ENCODE data around the gene NTPCR. TPM values are rescaled to one million over a fixed set of nuclear protein-coding genes. Genes with fewer than 3 reads are reported as not detected.
A peak's percentile ranks its signal among the peaks of the same experiment; 100 is the strongest.

Gene NTPCR
- total RNA-seq, 2 donors from 2014 or later = 59.0 to 85.4 TPM

- ATAC-seq = no peak
- H3K36me3 Mint-ChIP-seq = peaks cover 0 to 6% of the 10 kb centered on the region in 2 donors
- H3K9me3 Mint-ChIP-seq = peaks cover 3 to 5% of the 10 kb centered on the region in 2 donors
- H3K27ac Mint-ChIP-seq = peak overlapping the region in 1 of 2 donors; percentile 37
- DNase-seq (ENCODE audit: low spot score in 2 of 2) = no peak
These were observed 55.7 kb downstream of the NTPCR start for GRCh38 chr1:233006108-233006507.

- H3K36me3 Mint-ChIP-seq = peaks cover 0 to 6% of the 10 kb centered on the region in 2 donors
- peak overlapping the region in 1 of 2 donors; percentile 37 for H3K27ac Mint-ChIP-seq
- DNase-seq (ENCODE audit: low spot score in 2 of 2) (no peak), ATAC-seq (no peak)
- H3K9me3 Mint-ChIP-seq = peaks cover 3 to 5% of the 10 kb centered on the region in 2 donors
These were observed 56.1 kb downstream of the NTPCR start for GRCh38 chr1:233006541-233006973.

DNA sequence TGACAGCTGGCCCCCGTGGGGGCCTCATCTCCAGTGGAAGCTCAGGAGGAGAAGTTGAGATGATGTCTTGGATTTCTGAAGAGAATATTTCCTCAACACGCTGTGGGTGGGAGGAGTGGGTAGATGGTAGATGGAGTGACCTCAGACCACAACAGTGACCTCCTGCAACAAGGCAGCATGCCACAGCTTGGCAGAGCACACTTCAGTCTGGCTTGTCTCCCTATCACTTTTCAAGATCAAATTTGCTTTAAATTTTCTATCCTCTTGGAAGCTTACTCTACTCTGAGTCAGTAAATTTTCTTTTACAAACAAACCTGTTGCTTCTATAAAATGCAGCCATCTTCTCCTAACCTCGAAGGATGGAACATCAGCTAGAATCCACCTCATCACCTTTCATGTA lies 59.7 kb downstream of the NTPCR start:
- no peak for ATAC-seq
- H3K27ac Mint-ChIP-seq = no peak overlapping the region
- peaks cover 16 to 20% of the 10 kb centered on the region in 2 donors for H3K36me3 Mint-ChIP-seq
- no peak for DNase-seq (ENCODE audit: low spot score in 2 of 2)
- no peaks in the 10 kb centered on the region for H3K9me3 Mint-ChIP-seq

DNA sequence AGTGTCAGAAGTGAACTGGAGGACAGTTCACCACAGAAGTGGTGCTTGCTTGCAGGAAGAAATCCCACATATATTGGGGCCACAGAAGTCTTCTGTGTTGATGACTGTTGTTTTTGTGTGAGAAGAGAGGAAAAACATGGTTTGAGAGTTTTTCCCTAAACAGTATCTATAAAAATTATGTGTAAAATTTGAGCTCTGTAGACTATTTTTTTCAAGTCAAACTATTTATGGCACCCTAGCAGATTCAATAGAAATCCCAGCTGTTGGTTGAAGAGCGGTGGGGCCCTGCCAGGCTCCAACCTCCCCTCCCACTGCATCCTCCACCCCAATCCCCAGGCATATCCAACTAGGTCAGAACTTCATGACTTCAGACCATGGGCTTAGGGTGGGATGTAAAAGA lies 61.6 kb downstream of the NTPCR start:
- no peak for DNase-seq (ENCODE audit: low spot score in 2 of 2)
- Mint-ChIP-seq H3K27ac (no peak overlapping the region), H3K36me3 (peaks cover 20 to 21% of the 10 kb centered on the region in 2 donors), H3K9me3 (no peaks in the 10 kb centered on the region)
- ATAC-seq = no peak

DNA sequence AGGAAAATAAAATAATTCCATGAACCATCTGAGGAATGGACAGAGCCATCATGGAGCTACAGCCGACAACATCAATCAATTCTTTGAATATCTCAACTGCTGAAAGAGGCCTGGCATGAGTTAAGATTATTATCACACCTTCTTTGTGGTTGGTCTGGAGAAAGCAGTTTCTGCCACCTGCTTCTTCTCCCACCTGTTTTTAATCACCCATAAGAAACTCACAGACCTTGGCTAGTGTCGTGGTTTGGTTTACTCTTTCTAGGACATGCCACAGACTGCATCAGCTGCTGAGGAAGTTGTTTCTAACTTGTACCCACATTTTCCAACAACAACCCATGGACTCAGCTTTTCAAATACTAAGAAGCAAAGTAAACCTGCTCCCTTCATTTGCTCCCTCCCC lies 65.6 kb downstream of the NTPCR start:
- peaks cover 21 to 27% of the 10 kb centered on the region in 2 donors for H3K36me3 Mint-ChIP-seq
- H3K27ac Mint-ChIP-seq = no peak overlapping the region
- no peaks in the 10 kb centered on the region for H3K9me3 Mint-ChIP-seq
- DNase-seq (ENCODE audit: low spot score in 2 of 2) (no peak), ATAC-seq (peak; percentile 20 to 61)

- Mint-ChIP-seq H3K27ac (no peak overlapping the region), H3K36me3 (peaks cover 19 to 27% of the 10 kb centered on the region in 2 donors), H3K9me3 (no peaks in the 10 kb centered on the region)
- ATAC-seq (no peak), DNase-seq (ENCODE audit: low spot score in 2 of 2) (no peak)
These were observed 66.4 kb downstream of the NTPCR start for GRCh38 chr1:233016798-233017197.

DNA sequence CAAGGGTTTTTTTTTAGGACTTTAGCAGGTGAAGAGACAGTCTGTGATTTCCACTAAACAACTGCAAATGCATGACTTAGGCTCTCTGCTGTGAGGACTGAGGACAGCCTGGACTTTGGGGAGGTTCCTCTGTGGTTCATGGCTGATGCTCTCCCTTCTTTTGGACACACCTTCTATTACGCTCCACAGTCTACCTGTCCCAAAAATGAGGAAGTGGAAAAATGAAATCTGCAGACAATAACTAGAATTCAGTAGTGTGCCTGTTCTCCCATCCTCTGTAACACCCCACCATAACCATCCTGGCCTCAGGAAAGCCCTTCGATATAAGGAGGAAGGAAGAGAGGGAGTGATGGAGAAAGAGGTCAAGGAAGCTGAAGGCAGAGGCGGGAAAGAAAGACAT lies 68.7 kb downstream of the NTPCR start:
- H3K9me3 Mint-ChIP-seq = no peaks in the 10 kb centered on the region
- no peak for ATAC-seq
- peak overlapping the region in 1 of 2 donors; percentile 22 for H3K27ac Mint-ChIP-seq

DNA sequence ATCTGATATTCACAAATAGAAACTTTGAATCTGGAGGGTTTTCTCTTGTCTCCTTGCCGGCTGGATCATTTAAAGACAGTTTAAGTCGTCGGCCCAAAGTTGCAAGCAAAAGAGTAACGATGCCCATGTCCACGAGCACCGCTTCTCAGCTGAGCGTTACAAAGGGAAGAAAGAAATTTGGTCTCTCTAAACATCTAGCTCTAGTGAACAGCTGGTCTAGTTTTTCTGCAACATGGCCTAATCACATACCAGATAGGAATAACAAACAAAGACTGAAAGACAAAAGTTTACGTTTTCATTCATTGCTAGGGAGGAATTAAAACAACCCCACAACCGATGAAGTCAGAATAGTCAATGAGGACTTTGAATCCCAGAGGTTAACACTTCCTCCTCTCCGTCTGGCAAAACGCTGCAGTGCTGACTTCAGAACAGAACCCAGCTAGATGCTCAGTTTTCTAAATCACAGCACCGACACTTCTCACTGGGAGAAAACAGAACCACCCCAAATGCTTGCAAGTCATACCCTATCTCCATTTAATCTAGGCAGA lies 69.4 kb downstream of the NTPCR start:
- no peak overlapping the region for H3K27ac Mint-ChIP-seq
- no peak for ATAC-seq
- no peaks in the 10 kb centered on the region for H3K9me3 Mint-ChIP-seq
- DNase-seq (ENCODE audit: low spot score in 2 of 2) = no peak
- H3K36me3 Mint-ChIP-seq = peaks cover 5 to 6% of the 10 kb centered on the region in 2 donors

More for the DNA sequence above, 68.7 kb downstream of the NTPCR start:
- H3K36me3 Mint-ChIP-seq = peaks cover 5 to 7% of the 10 kb centered on the region in 2 donors
- no peak for DNase-seq (ENCODE audit: low spot score in 2 of 2)

DNA sequence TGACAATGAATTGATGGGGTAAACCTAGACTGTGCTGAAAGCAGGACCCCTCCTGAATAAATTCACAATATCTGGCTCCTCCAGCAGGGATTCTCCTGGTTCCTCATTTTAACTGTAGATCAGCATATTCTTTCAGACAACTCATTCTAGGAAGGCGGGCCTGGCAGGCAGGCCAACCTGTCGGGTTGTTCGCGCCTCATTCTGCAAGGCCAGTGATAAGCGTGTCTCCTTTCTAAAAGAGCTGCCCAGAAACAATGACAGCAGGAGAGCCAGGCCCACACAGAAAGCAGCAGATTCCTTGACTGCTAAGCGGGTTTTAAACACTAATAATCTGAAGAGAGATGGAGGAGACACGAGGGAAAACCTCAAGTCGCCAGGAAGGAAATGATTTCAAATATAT lies 70.0 kb downstream of the NTPCR start:
- ATAC-seq = no peak
- peak overlapping the region in 1 of 2 donors; percentile 63 for H3K27ac Mint-ChIP-seq
- peaks cover 5 to 6% of the 10 kb centered on the region in 2 donors for H3K36me3 Mint-ChIP-seq
- H3K9me3 Mint-ChIP-seq = no peaks in the 10 kb centered on the region
- no peak for DNase-seq (ENCODE audit: low spot score in 2 of 2)

DNA sequence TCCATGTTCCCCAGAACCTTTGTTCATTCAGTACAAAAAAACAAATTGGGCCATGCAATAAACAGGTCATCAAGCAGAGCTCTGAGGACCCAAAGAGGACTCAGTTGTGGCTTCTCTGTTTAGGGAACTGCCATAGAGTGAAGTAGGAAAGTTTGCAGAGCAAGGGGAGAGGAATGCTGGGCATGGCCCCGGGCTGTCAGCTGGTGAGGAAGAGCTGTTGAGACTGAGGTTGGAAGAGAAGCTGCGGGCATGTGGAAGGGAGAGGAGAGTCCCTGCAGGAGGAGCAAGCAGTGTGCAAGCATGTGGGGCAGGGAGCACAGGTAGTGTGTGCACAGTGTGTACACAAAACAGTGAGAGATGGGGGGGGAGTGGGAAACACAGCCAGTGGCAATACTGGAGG lies 71.8 kb downstream of the NTPCR start:
- ATAC-seq (no peak), DNase-seq (ENCODE audit: low spot score in 2 of 2) (no peak)
- Mint-ChIP-seq H3K9me3 (no peaks in the 10 kb centered on the region), H3K27ac (no peak overlapping the region), H3K36me3 (peaks cover 0 to 6% of the 10 kb centered on the region in 2 donors)

DNA sequence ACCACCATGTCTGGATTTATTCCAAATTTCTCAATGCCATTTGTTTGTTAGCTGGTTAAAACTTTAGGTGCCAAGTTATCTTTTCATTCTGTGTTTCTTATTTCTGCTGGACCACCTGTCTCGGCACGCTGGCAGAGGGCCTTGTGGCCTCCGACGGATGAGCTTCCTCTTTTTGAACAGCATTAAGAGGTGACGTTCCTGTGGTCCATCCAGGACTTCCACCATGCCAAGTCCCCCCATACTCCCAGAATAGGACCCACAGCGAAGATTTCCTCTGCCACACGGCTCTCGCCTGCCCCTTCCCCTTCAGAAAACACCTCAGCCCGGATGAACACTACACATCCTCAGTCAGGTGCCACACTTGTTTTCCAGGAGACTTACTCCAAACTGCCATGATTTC lies 73.8 kb downstream of the NTPCR start:
- DNase-seq (ENCODE audit: low spot score in 2 of 2) = no peak
- ATAC-seq = no peak
- no peak overlapping the region for H3K27ac Mint-ChIP-seq
- no peaks in the 10 kb centered on the region for H3K9me3 Mint-ChIP-seq
- peaks cover 0 to 2% of the 10 kb centered on the region in 2 donors for H3K36me3 Mint-ChIP-seq

- DNase-seq (ENCODE audit: low spot score in 2 of 2) = no peak
- H3K27ac Mint-ChIP-seq = no peak overlapping the region
- H3K36me3 Mint-ChIP-seq = no peaks in the 10 kb centered on the region
These were observed 74.7 kb downstream of the NTPCR start for GRCh38 chr1:233025157-233025556.

DNA sequence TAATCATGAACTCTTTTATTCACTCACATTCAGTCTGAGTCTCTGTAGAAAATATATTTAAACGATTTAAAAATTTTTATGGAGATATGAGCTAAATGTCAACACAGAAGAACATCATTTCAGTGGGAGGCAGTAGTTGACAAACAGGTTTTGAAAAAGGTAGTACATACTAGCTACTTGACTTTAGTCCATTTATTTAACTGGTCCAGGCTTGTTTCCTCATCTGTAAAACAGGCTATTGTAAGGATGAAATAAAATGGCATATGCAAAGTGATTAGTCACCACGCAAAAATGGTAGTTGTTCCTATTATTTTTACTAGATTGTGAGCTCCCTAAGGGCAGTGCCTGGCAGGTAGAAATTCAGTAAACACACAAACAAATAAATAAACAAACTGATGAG lies 75.2 kb downstream of the NTPCR start:
- ATAC-seq = no peak
- no peak for DNase-seq (ENCODE audit: low spot score in 2 of 2)
- Mint-ChIP-seq H3K27ac (no peak overlapping the region), H3K9me3 (no peaks in the 10 kb centered on the region), H3K36me3 (no peaks in the 10 kb centered on the region)

More at GRCh38 chr1:233025157-233025556, 74.7 kb downstream of the NTPCR start:
- H3K9me3 Mint-ChIP-seq = no peaks in the 10 kb centered on the region
- no peak for ATAC-seq

DNA sequence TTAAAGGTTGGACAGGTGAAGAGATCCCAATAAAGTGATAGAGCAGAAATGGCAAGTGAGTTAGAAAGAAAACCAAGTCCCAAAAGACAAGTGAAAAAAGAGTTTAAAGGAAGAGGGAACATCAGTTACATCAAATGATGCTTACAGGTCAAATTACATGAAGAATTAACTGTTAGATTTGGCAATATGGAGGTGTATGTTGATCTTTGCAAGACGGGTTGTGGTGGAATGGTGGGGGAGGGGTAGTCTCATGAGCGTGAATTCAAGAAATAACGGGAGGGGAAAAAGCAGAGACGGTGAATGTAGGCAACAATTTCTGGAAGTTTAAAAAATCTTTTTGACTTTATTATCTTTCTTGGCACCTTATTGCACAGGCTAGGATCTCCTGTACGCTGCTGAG lies 76.6 kb downstream of the NTPCR start:
- DNase-seq (ENCODE audit: low spot score in 2 of 2) = no peak
- ATAC-seq = no peak
- no peaks in the 10 kb centered on the region for H3K36me3 Mint-ChIP-seq
- H3K9me3 Mint-ChIP-seq = no peaks in the 10 kb centered on the region
- no peak overlapping the region for H3K27ac Mint-ChIP-seq

GRCh38 chr1:233031521-233031920 lies 81.1 kb downstream of the NTPCR start:
- Mint-ChIP-seq H3K9me3 (peaks cover 0 to 4% of the 10 kb centered on the region in 2 donors), H3K27ac (no peak overlapping the region), H3K36me3 (peaks cover 4 to 6% of the 10 kb centered on the region in 2 donors)
- DNase-seq (ENCODE audit: low spot score in 2 of 2) (no peak), ATAC-seq (no peak)

GRCh38 chr1:233032916-233033315 lies 82.5 kb downstream of the NTPCR start:
- Mint-ChIP-seq H3K36me3 (peaks cover 4 to 6% of the 10 kb centered on the region in 2 donors), H3K27ac (no peak overlapping the region), H3K9me3 (peaks cover 0 to 4% of the 10 kb centered on the region in 2 donors)
- no peak for ATAC-seq
- DNase-seq (ENCODE audit: low spot score in 2 of 2) = no peak

DNA sequence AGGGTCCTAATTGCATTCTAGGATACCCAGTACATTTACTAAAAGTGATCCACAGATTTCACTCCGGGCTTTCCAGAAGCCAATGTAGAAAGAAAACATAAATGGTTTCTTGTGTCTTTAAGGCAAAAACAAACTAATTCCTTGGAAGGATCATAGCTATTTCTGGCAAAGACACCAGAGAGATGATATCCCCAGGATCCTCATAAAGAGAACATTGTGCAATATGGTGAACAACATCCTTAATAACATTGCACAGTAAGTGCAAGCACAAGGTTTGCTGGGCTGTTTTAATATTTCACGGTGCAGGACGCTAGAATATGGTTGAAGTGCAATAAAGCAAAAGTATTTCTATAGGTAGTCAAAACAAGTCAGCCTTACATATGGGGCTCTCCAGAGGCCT lies 83.0 kb downstream of the NTPCR start:
- no peak for DNase-seq (ENCODE audit: low spot score in 2 of 2)
- peaks cover 0 to 4% of the 10 kb centered on the region in 2 donors for H3K9me3 Mint-ChIP-seq
- H3K36me3 Mint-ChIP-seq = peaks cover 4 to 6% of the 10 kb centered on the region in 2 donors
- no peak overlapping the region for H3K27ac Mint-ChIP-seq
- no peak for ATAC-seq
